Measurements from ENCODE around the gene AP4M1. TPM values are rescaled to one million over a fixed set of nuclear protein-coding genes. Genes with fewer than 3 reads are reported as not detected.

The AP4M1 gene
- total and polyA plus RNA-seq, 9 of the 15 experiments (the other 6 are each of a cell fraction or from before 2014, with no cell fraction given): 1.3 to 30.9 (median 14.1) TPM

- TF ChIP-seq ZBTB40 (IDR thresholded peaks at IDR 0.05) (no peak), ZBTB40 (CRISPR knock-in tag; IDR thresholded peaks at IDR 0.05) (no peak), SUPT5H (IDR thresholded peaks at IDR 0.05) (peak; percentile 64; the same call in 1 of the 2 replicates), POLR2AphosphoS2 (IDR thresholded peaks at IDR 0.05; ENCODE audit: low read length) (no peak), KDM1A (IDR thresholded peaks at IDR 0.05) (no peak), KLF16 (IDR thresholded peaks at IDR 0.05) (no peak), THRAP3 (IDR thresholded peaks at IDR 0.05; ENCODE audit: borderline replicate concordance) (no peak), ESRRA (IDR thresholded peaks at IDR 0.05; ENCODE audit: borderline replicate concordance, low read depth) (no peak), HDAC8 (tag; IDR thresholded peaks at IDR 0.05) (no peak), SRSF1 (IDR thresholded peaks at IDR 0.05; ENCODE audit: low read depth, low read length) (no peak), ADNP (tag; IDR thresholded peaks at IDR 0.05) (no peak), MTA2 (IDR thresholded peaks at IDR 0.05; ENCODE audit: low read depth) (no peak), ZNF644 (tag; IDR thresholded peaks at IDR 0.05; ENCODE audit: low read depth) (no peak), ZNF23 (CRISPR knock-in tag; IDR thresholded peaks at IDR 0.05) (no peak), CTCF (IDR thresholded peaks at IDR 0.05 in 2 of 3, conservative IDR thresholded peaks at IDR 0.05 in 1 of 3; ENCODE audit: insufficient read depth in 2 of 3, low read depth in 1 of 3, low read length in 3 of 3) (no peak)
These were observed 31.5 kb upstream of the AP4M1 start (continued) for GRCh38 chr7:100069991-100070390.

Measured in K562 (cell line).